HL-60 (cell line): ENCODE results near the gene ZFHX3.

ENCODE experiments used
- DNase-seq, 2 experiments: peaks; one replicate each; pipeline ENCODE4 v3.0.0-alpha.2; 2010 to 2020; ENCODE audit warnings: low read depth in 1 of 2, low spot score in 1 of 2
- H3K27ac ChIP-seq: fragments of 250-450 bp; sonication (Bioruptor Pico); replicated peaks from 2 replicates; pipeline ENCODE4 v1.5.1; 2020; ENCODE audit warnings: mild to moderate bottlenecking, moderate library complexity
- H3K27me3 ChIP-seq: fragments of 250-450 bp; sonication (Bioruptor Pico); 2 replicates; pipeline ENCODE4 v1.5.1; 2021; ENCODE audit warnings: mild to moderate bottlenecking, moderate library complexity; ENCODE audit not compliant: insufficient read depth, poor library complexity, severe bottlenecking
- H3K4me3 ChIP-seq: replicated peaks from 2 replicates; pipeline ENCODE4 v1.5.1; 2011; ENCODE audit warnings: mild to moderate bottlenecking, control low read depth, low read length; ENCODE audit not compliant: insufficient read depth
- CTCF ChIP-seq: IDR thresholded peaks from one replicate; pipeline ENCODE4 v1.5.1; 2011; ENCODE audit warnings: low read length, control low read depth, inconsistent platforms; ENCODE audit not compliant: insufficient read depth
- GABPA ChIP-seq: IDR thresholded peaks from 2 replicates; pipeline ENCODE4 v1.6.1; 2012; ENCODE audit warnings: low read depth
- POLR2AphosphoS5 ChIP-seq: IDR thresholded peaks from 2 replicates; pipeline ENCODE4 v1.6.1; 2012; ENCODE audit warnings: low read depth
- REST ChIP-seq: IDR thresholded peaks from 2 replicates; pipeline ENCODE4 v1.6.1; 2012; ENCODE audit warnings: low read depth; ENCODE audit not compliant: insufficient replicate concordance
- SPI1 ChIP-seq: IDR thresholded peaks from 2 replicates; pipeline ENCODE4 v1.6.1; 2012; ENCODE audit warnings: low read depth, mild to moderate bottlenecking, borderline replicate concordance

ZFHX3 gene

GRCh38 chr16:72988569-72988968 lies 59.4 kb downstream of the ZFHX3 start:
- no peak for TF ChIP-seq SPI1
- no peak for TF ChIP-seq REST
- Histone ChIP-seq H3K27me3 (no peaks in the 10 kb centered on the region), H3K4me3 (no peak overlapping the region), H3K27ac (no peak overlapping the region)
- no peak for DNase-seq

DNA sequence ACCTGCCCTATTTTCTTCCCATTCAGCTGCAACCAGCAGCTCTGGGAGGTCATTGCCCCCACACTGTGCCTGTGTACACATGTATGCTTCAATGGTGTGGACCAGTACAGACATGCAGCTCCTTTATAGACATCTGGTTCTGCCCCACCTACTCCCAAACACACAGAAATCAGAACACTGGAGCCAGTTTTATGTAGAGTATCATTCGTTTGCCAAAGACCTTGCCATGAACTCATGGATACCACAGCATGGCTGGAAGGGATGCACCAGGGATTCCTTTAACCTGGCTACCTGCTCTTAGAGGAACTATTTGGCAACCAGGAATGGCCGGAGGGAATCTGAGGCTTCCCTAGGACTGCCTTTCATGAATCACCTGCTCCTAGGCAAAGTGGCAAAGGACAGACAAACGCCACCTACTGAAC lies 60.4 kb downstream of the ZFHX3 start:
- DNase-seq = no peak
- TF ChIP-seq CTCF (no peak), POLR2AphosphoS5 (no peak), SPI1 (no peak), REST (no peak), GABPA (no peak)
- H3K4me3 ChIP-seq = no peak overlapping the region
- H3K27ac ChIP-seq = no peak overlapping the region
- H3K27me3 ChIP-seq = no peaks in the 10 kb centered on the region

- no peak for TF ChIP-seq POLR2AphosphoS5
- TF ChIP-seq CTCF = no peak
- no peak for TF ChIP-seq REST
- no peak for TF ChIP-seq SPI1
- TF ChIP-seq GABPA = no peak
- H3K27ac ChIP-seq = no peak overlapping the region
- no peaks in the 10 kb centered on the region for H3K27me3 ChIP-seq
- H3K4me3 ChIP-seq = no peak overlapping the region
- no peak for DNase-seq
These were observed 61.9 kb downstream of the ZFHX3 start for GRCh38 chr16:72985995-72986394.
